Keratinocyte (primary cell): ENCODE measurements around the gene DBNDD1. TPM values are rescaled to one million over a fixed set of nuclear protein-coding genes. Genes with fewer than 3 reads are reported as not detected.
"Not testable (repeated sequence)": the region's sequence is repeated elsewhere in the genome, so short reads cannot be mapped to it uniquely, and the experiment has no call there.

Experiments used
- DNase-seq: peaks from one replicate; pipeline ENCODE4 v3.0.0-alpha.2; 2011; ENCODE audit warnings: low read depth, missing footprints, low spot score
- FAIRE-seq: peaks from 2 replicates; lab custom pipeline; 2011; peaks lifted over from hg19 to GRCh38; lab: Jason Lieb, UNC
- H2AFZ ChIP-seq: 2 replicates; pipeline ENCODE4 v1.6.0; 2012; ENCODE audit warnings: low read length, control low read depth, inconsistent platforms; ENCODE audit not compliant: control insufficient read depth
- H3K27ac ChIP-seq: 2 replicates; pipeline ENCODE4 v1.5.1; 2011; ENCODE audit warnings: low read length; ENCODE audit not compliant: control insufficient read depth, insufficient read depth
- H3K27me3 ChIP-seq: 3 replicates; pipeline ENCODE4 v1.6.0; 2011; ENCODE audit warnings: low read length; ENCODE audit not compliant: control insufficient read depth, insufficient read depth; ENCODE audit errors: extremely low read depth
- H3K36me3 ChIP-seq, 2 experiments: 2 replicates in 1 of 2; 3 replicates in 1 of 2; pipeline ENCODE4 v1.5.1; 2011; ENCODE audit warnings: low read length in 2 of 2, mild to moderate bottlenecking in 1 of 2; ENCODE audit not compliant: control insufficient read depth in 2 of 2, insufficient read depth in 2 of 2; ENCODE audit errors: extremely low read depth in 1 of 2
- H3K4me1 ChIP-seq: 3 replicates; pipeline ENCODE4 v1.5.1; 2011; ENCODE audit warnings: low read length; ENCODE audit not compliant: control insufficient read depth, insufficient read depth; ENCODE audit errors: extremely low read depth
- H3K4me2 ChIP-seq: 3 replicates; pipeline ENCODE4 v1.6.0; 2011; ENCODE audit warnings: low read depth, low read length; ENCODE audit not compliant: control insufficient read depth, insufficient read depth; ENCODE audit errors: extremely low read depth
- H3K4me3 ChIP-seq, 3 experiments: fragments of 200-600 bp in 1 of 3; sonication (generic) in 1 of 3; 2 replicates in 2 of 3; 3 replicates in 1 of 3; pipeline ENCODE4 v1.5.1; 2011 to 2016; ENCODE audit warnings: low read length in 3 of 3, mild to moderate bottlenecking in 3 of 3, control low read depth in 2 of 3, inconsistent platforms in 1 of 3, low read depth in 1 of 3, mixed read lengths in 1 of 3, mixed run types in 1 of 3, moderate library complexity in 1 of 3; ENCODE audit not compliant: control insufficient read depth in 2 of 3, insufficient read depth in 2 of 3; ENCODE audit errors: extremely low read depth in 1 of 3
- H3K79me2 ChIP-seq: 2 replicates; pipeline ENCODE4 v1.6.0; 2012; ENCODE audit warnings: low read length; ENCODE audit not compliant: control insufficient read depth, insufficient read depth
- H3K9ac ChIP-seq: 3 replicates; pipeline ENCODE4 v1.6.0; 2011; ENCODE audit warnings: low read length; ENCODE audit not compliant: control insufficient read depth, insufficient read depth; ENCODE audit errors: extremely low read depth
- H3K9me1 ChIP-seq: 3 replicates; pipeline ENCODE4 v1.6.0; 2011; ENCODE audit warnings: low read length; ENCODE audit not compliant: control insufficient read depth, insufficient read depth; ENCODE audit errors: extremely low read depth
- H3K9me3 ChIP-seq: 2 replicates; pipeline ENCODE4 v1.5.1; 2012; ENCODE audit warnings: low read depth, low read length; ENCODE audit not compliant: control insufficient read depth
- H4K20me1 ChIP-seq: 3 replicates; pipeline ENCODE4 v1.6.0; 2011; ENCODE audit warnings: low read length; ENCODE audit not compliant: control insufficient read depth, insufficient read depth; ENCODE audit errors: extremely low read depth
- CTCF ChIP-seq, 3 experiments: IDR thresholded peaks in 1 of 3; conservative IDR thresholded peaks in 1 of 3; optimal IDR thresholded peaks in 1 of 3; 2 replicates in 2 of 3; 3 replicates in 1 of 3; pipeline versions ENCODE3 to v1.5.1; 2011; ENCODE audit warnings: low read length in 3 of 3, mild to moderate bottlenecking in 3 of 3, moderate library complexity in 2 of 3, control low read depth in 1 of 3, inconsistent platforms in 1 of 3; ENCODE audit not compliant: insufficient read depth in 2 of 3; ENCODE audit errors: extremely low read depth in 1 of 3
- EZH2 ChIP-seq: IDR thresholded peaks from one replicate; pipeline ENCODE4 v1.6.1; 2012; ENCODE audit warnings: inconsistent platforms, mild to moderate bottlenecking, low read length, moderate library complexity
- dilution Hi-C: fragments of 300-500 bp; cut with MboI; formaldehyde crosslinking; loops from one replicate; pipeline ENCODE4 v1.7.0; 2020; ENCODE audit warnings: low sequenced_read_pairs; ENCODE audit not compliant: extremely low pct_ligation_motif_present
- polyA plus RNA-seq, 5 experiments: library from polyadenylated mRNA; depleted of rRNA in 3 of 5; stranded (reverse) in 3 of 5; stranded (forward) in 1 of 5; unstranded in 1 of 5; fragments of >200 nt; gene quantifications; 1 replicate in 1 of 5; 2 replicates in 3 of 5; 3 replicates in 1 of 5; pipeline versions ENCODE4 v1.2.1 to v1.2.3, GENCODE V29; 2011 to 2012; ENCODE audit warnings: missing spikeins in 2 of 5, low read depth in 1 of 5, low replicate concordance in 1 of 5

Gene DBNDD1
- polyA plus RNA-seq, 1 donor (not counting 4 experiments of a cell fraction or from before 2014, with no cell fraction given), result 1.7 TPM

- H3K27ac ChIP-seq, result peak overlapping the region; percentile 87
- no peak overlapping the region for H3K4me3 ChIP-seq
- no peaks in the 10 kb centered on the region for H3K79me2 ChIP-seq
- FAIRE-seq (no peak), DNase-seq (no peak)
- H3K4me2 ChIP-seq, result no peak overlapping the region
- H3K4me1 ChIP-seq, result no peaks in the 10 kb centered on the region
- H3K9me1 ChIP-seq, result no peaks in the 10 kb centered on the region
- H3K27me3 ChIP-seq, result no peaks in the 10 kb centered on the region
- dilution Hi-C loops, result no loop called here
- H4K20me1 ChIP-seq, result peaks cover 5% of the 10 kb centered on the region
- peaks cover 21 to 38% of the 10 kb centered on the region in 2 experiments for H3K36me3 ChIP-seq
- H2AFZ ChIP-seq, result no peak overlapping the region
- H3K9ac ChIP-seq, result no peak overlapping the region
- TF ChIP-seq CTCF (optimal IDR thresholded peaks at IDR 0.05 in 1 of 3, IDR thresholded peaks at IDR 0.05 in 1 of 3, conservative IDR thresholded peaks at IDR 0.05 in 1 of 3; ENCODE audit: extremely low read depth in 1 of 3, insufficient read depth in 2 of 3, low read length in 3 of 3) (no peak), EZH2 (no peak)
- peaks cover 37% of the 10 kb centered on the region for H3K9me3 ChIP-seq
Measured at GRCh38 chr16:89996178-89996489, 23.1 kb downstream of the DBNDD1 start.

GRCh38 chr16:89995475-89996177, 23.6 kb downstream of the DBNDD1 start:
- not testable (repeated sequence) for H3K4me3 ChIP-seq

GRCh38 chr16:89994721-89995474, 24.4 kb downstream of the DBNDD1 start:
- dilution Hi-C loops, H3K4me1 ChIP-seq, H3K79me2 ChIP-seq, H2AFZ ChIP-seq, H3K4me2 ChIP-seq, H3K4me3 ChIP-seq, H4K20me1 ChIP-seq, H3K9me1 ChIP-seq, H3K27me3 ChIP-seq, FAIRE-seq: not testable (repeated sequence)
- peak; percentile 73 for DNase-seq
- H3K9ac ChIP-seq, result peak overlapping the region; percentile 4
- H3K36me3 ChIP-seq, result peaks cover 27 to 48% of the 10 kb centered on the region in 2 experiments
- H3K9me3 ChIP-seq, result peaks cover 37% of the 10 kb centered on the region
- peak overlapping the region; percentile 87 for H3K27ac ChIP-seq

More at GRCh38 chr16:89995475-89996177, 23.6 kb downstream of the DBNDD1 start:
- dilution Hi-C loops, FAIRE-seq, H3K9ac ChIP-seq, H3K4me2 ChIP-seq, H4K20me1 ChIP-seq, H2AFZ ChIP-seq, H3K4me1 ChIP-seq, H3K27me3 ChIP-seq, H3K79me2 ChIP-seq, H3K9me1 ChIP-seq: not testable (repeated sequence)
- H3K27ac ChIP-seq, result peak overlapping the region; percentile 87
- H3K36me3 ChIP-seq, result peaks cover 25 to 43% of the 10 kb centered on the region in 2 experiments
- DNase-seq, result peak; percentile 80
- H3K9me3 ChIP-seq, result peaks cover 37% of the 10 kb centered on the region
